Activated T-cell treated with anti-CD3 and anti-CD28 coated beads for 1 hour (primary cell): ENCODE measurements around the gene CYYR1.

Experiments
- DNase-seq: peaks from one replicate; pipeline ENCODE4 v3.0.0-alpha.2; 2020; ENCODE audit warnings: low read depth

Gene CYYR1

GRCh38 chr21:26553898-26554297, 19.2 kb downstream of the CYYR1 start:
- DNase-seq: no peak

GRCh38 chr21:26550326-26550725, 22.8 kb downstream of the CYYR1 start:
- no peak for DNase-seq

GRCh38 chr21:26546446-26547097, 26.5 kb downstream of the CYYR1 start:
- DNase-seq: no peak

DNA sequence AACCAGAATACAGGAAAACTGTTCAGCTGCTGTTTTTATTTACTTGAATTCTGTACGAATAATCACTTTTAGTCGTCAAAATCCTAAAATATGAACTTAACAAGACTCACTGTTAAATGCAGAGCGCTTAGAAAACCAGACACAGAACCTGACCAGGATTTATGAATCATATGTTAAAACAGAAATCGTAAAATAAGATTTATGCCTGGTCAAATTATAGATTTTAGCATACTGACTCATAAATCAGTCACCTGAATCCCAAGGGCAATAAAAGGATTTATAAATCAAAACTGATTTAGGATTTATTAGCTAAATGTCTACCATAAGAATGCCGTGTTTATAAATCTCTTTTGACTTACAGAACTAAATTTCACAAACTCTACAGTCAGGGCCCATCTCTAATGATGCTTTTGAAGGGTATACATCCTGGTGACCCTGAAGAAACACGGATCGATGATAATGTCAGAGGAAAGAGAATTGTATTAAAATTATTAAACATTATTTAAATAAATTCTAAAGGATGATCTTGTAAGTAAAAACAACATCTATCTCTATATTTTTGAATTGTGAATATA, 28.8 kb downstream of the CYYR1 start:
- DNase-seq: no peak

GRCh38 chr21:26540651-26541050, 32.4 kb downstream of the CYYR1 start:
- no peak for DNase-seq

- no peak for DNase-seq
Measured at GRCh38 chr21:26539566-26539965, 33.5 kb downstream of the CYYR1 start.

GRCh38 chr21:26534517-26534916, 38.6 kb downstream of the CYYR1 start:
- DNase-seq: no peak

DNA sequence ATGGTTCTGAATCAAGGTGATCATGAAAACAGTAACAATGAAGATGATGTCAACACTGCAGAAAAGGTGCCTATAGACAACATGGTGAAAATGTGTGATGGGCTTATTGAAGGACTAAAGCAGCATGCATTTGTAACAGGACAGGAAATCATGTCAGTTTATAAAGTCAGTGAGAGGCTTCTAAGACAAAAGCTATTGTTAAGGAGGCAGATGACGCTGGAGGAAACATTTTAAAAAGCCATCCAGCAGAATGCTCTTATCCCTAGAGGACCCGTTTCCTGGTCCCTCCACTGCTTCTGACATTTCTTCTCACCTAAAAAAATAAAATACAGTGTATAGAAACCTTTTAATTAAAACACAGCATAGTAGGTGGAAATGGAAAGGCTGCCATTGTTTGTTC, 40.9 kb downstream of the CYYR1 start:
- no peak for DNase-seq

DNA sequence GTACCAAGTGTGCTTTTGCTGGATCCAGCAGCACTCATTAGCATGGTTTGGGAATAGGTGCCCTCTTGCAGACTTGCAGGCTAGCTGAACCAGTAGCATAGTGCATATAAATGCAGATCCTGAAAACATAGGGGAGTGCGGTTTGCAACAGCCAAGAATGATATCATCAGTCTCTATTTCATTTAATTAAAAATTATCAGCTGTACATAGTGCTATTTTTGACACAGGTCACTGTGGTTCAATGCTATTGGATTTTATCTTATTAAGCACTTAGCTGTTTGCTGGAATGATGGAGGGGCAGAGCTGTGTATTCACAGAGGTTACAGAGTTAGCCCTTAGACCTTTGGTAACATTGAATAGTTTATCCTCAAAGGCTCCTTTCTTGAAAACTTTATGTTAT, 43.6 kb downstream of the CYYR1 start:
- no peak for DNase-seq

DNA sequence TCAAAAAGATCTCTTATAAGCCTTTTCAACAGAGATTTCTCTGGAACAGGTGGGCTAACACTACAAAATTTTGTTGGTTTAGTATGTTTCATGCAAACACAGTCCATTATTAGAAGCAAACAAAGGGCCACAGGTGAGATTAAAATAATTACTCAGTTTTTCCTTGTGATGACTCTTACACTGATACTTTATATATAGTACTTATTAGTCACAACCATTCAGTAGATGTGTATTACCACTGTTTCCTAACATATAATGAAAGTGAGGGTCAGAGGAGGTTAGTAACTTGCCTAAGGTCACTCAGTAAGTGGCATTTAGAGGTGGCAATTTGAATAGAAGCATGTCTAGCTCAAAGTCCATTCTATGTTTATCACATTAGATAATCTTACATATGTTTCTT, 44.2 kb downstream of the CYYR1 start:
- DNase-seq: no peak

GRCh38 chr21:26522704-26523103, 50.4 kb downstream of the CYYR1 start:
- no peak for DNase-seq

- no peak for DNase-seq
Measured at GRCh38 chr21:26519142-26519541, 53.9 kb downstream of the CYYR1 start.

DNA sequence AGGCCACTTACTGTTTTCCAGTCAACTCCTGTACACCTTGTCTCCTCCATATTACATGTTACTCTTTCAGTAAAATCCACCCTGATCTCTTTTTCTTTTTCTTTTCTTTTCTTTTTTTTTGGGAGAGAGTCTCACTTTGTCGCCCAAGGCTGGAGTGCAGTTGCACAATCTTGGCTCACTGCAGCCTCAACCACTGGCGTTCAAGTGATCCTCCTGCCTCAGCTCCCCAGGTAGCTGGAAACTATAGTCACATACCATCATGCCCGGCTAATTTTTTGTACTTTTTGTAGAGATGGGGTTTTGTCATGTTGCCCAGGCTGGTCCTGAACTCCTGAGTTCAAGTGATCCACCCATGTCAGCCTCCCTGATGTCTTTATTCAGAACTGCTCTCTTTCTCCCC, 57.8 kb downstream of the CYYR1 start:
- no peak for DNase-seq

- no peak for DNase-seq
Measured at GRCh38 chr21:26513212-26513611, 59.9 kb downstream of the CYYR1 start.

DNA sequence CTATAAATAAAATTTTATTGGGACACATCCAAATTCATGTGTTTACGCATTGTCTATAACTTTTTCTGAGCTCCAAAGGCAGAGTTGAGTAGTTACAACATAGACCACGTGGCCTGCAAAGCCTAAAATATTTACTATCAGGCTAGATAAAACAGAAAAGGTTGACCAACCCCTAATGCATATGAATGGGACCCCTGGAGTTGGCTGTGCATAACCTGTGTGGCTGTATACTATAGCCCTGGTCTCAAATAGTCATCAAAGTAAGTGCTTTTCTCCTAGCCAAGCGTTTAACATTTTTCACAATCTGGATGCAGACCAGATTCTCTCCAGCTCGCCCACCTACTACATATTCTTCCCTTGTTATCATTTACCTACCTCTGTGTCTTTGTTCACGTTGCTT, 60.4 kb downstream of the CYYR1 start:
- no peak for DNase-seq

- DNase-seq: no peak
Measured at GRCh38 chr21:26508903-26509302, 64.2 kb downstream of the CYYR1 start.

GRCh38 chr21:26506956-26507355, 66.1 kb downstream of the CYYR1 start:
- DNase-seq: no peak

DNA sequence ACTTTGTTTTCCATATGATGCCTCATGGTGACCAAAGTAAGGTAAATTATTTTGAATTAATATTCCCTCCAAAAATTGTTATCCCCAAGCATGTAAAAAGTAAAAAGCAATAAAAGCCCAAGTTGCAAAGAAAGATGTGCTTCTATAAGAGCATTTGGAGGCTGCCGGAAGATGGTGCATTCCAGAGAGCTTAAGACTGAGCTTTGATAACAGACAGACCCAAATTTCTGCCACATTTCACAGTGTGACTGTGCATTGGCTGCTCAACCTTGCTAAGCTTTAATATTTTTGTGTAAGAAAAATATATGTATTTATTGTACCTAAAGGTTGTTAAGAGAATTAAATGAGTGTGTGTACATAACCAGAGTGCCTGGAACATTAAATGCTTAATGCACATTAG, 67.9 kb downstream of the CYYR1 start:
- DNase-seq: no peak

- no peak for DNase-seq
Measured at GRCh38 chr21:26503414-26503813, 69.7 kb downstream of the CYYR1 start.

GRCh38 chr21:26501495-26502021, 71.5 kb downstream of the CYYR1 start:
- DNase-seq: no peak

GRCh38 chr21:26499495-26499894, 73.6 kb downstream of the CYYR1 start:
- no peak for DNase-seq

- DNase-seq: no peak
Measured at GRCh38 chr21:26495283-26495849, 77.7 kb downstream of the CYYR1 start.

GRCh38 chr21:26491663-26492062, 81.4 kb downstream of the CYYR1 start:
- no peak for DNase-seq

- DNase-seq: no peak
Measured at GRCh38 chr21:26490771-26491170, 82.3 kb downstream of the CYYR1 start.
